B cell (primary cell): Measurements from ENCODE around the gene APOL6. TPM values are rescaled to one million over a fixed set of nuclear protein-coding genes. Genes with fewer than 3 reads are reported as not detected.

Experiments used
- ATAC-seq: fragments of 200-7000 bp; cut with Tn5 transposase; one replicate; pipeline ENCODE4 v1.10.0; 2021; ENCODE audit warnings: low read depth, mild to moderate bottlenecking, moderate number of reproducible peaks, moderate library complexity
- CTCF ChIA-PET: fragments of 350-600 bp; sonication (Branson Sonifier 250); formaldehyde crosslinking; loops from one replicate; lab custom pipeline; 2021; ENCODE audit warnings: antibody characterized with exemption, inconsistent platforms; lab: Charles Lee
- POLR2A ChIA-PET: fragments of 350-600 bp; sonication (Branson Sonifier 250); formaldehyde crosslinking; loops from one replicate; lab custom pipeline; 2021; ENCODE audit warnings: antibody characterized with exemption; lab: Charles Lee
- DNase-seq: peaks from one replicate; pipeline ENCODE4 v3.0.0; 2013
- H2AFZ ChIP-seq: 2 replicates; pipeline ENCODE4 v1.6.1; 2012; ENCODE audit warnings: mild to moderate bottlenecking, low read depth, low read length; ENCODE audit not compliant: insufficient read depth, poor library complexity, severe bottlenecking
- H3K27ac ChIP-seq, 2 donors: 1 replicate in 1 of 2; 2 replicates in 1 of 2; pipeline ENCODE4 v1.5.1; 2012 to 2013; ENCODE audit warnings: low read length in 2 of 2, mild to moderate bottlenecking in 2 of 2, moderate library complexity in 1 of 2
- H3K27me3 ChIP-seq, 4 experiments: fragments of 200-600 bp in 1 of 4; sonication (generic) in 1 of 4; replicated peaks in 1 of 4; 1 replicate in 2 of 4; 2 replicates in 2 of 4; pipeline versions ENCODE4 v1.6.1 to v1.7.0; 2013 to 2016; ENCODE audit warnings: low read length in 3 of 4, mild to moderate bottlenecking in 2 of 4, mixed read lengths in 1 of 4, moderate library complexity in 1 of 4; ENCODE audit not compliant: insufficient read depth in 4 of 4, control insufficient read depth in 3 of 4; ENCODE audit errors: control extremely low read depth in 1 of 4
- H3K36me3 ChIP-seq, 2 experiments: replicated peaks in 1 of 2; 1 replicate in 1 of 2; 2 replicates in 1 of 2; pipeline versions ENCODE4 v1.6.1 to v1.7.1; 2013; ENCODE audit warnings: low read length in 1 of 2; ENCODE audit not compliant: insufficient read depth in 2 of 2, control insufficient read depth in 1 of 2; ENCODE audit errors: control extremely low read depth in 1 of 2, extremely low read depth in 1 of 2
- H3K4me1 ChIP-seq, 2 donors: fragments of 200-600 bp in 1 of 2; sonication (generic) in 1 of 2; 1 replicate in 1 of 2; 2 replicates in 1 of 2; pipeline versions ENCODE4 v1.5.1 to v1.6.1; 2013 to 2017; ENCODE audit warnings: low read length in 2 of 2; ENCODE audit not compliant: control insufficient read depth in 2 of 2, insufficient read depth in 2 of 2
- H3K4me2 ChIP-seq: replicated peaks from 2 replicates; pipeline ENCODE3; 2012; ENCODE audit warnings: mild to moderate bottlenecking, low read depth, low read length; ENCODE audit not compliant: poor library complexity, severe bottlenecking
- H3K4me3 ChIP-seq, 5 experiments: fragments of 200-600 bp in 1 of 5; sonication (generic) in 1 of 5; 1 replicate in 3 of 5; 2 replicates in 2 of 5; pipeline versions ENCODE4 v1.5.1 to v1.7.0; 2011 to 2016; ENCODE audit warnings: low read length in 4 of 5, mild to moderate bottlenecking in 4 of 5, low read depth in 2 of 5, control low read depth in 1 of 5, moderate library complexity in 1 of 5; ENCODE audit not compliant: insufficient read depth in 1 of 5; ENCODE audit errors: control extremely low read depth in 1 of 5, extremely low read depth in 1 of 5
- H3K79me2 ChIP-seq: fragments of 200-600 bp; sonication (generic); one replicate; pipeline ENCODE4 v1.6.0; 2016; ENCODE audit warnings: low read length; ENCODE audit not compliant: control insufficient read depth, insufficient read depth
- H3K9ac ChIP-seq: fragments of 200-600 bp; sonication (generic); 2 replicates; pipeline ENCODE4 v1.6.1; 2017; ENCODE audit warnings: mild to moderate bottlenecking, low read length, moderate library complexity
- H3K9me3 ChIP-seq, 3 donors: one replicate each; pipeline versions ENCODE4 v1.6.1 to v1.7.1; 2013; ENCODE audit warnings: low read length in 2 of 3; ENCODE audit not compliant: control insufficient read depth in 2 of 3, insufficient read depth in 1 of 3; ENCODE audit errors: control extremely low read depth in 1 of 3
- H4K20me1 ChIP-seq: 2 replicates; pipeline ENCODE4 v1.6.0; 2012; ENCODE audit warnings: mild to moderate bottlenecking, low read length; ENCODE audit not compliant: insufficient read depth, control insufficient read depth, poor library complexity, severe bottlenecking
- H3K27ac Mint-ChIP-seq: one replicate; pipeline ENCODE4 v1.8.0; 2021; ENCODE audit warnings: mixed read lengths
- H3K27me3 Mint-ChIP-seq: one replicate; pipeline ENCODE4 v1.8.0; 2021; ENCODE audit warnings: mixed read lengths
- H3K4me1 Mint-ChIP-seq: one replicate; pipeline ENCODE4 v1.8.0; 2021; ENCODE audit warnings: mixed read lengths
- H3K4me3 Mint-ChIP-seq: one replicate; pipeline ENCODE4 v1.8.0; 2021; ENCODE audit warnings: mixed read lengths
- H3K9me3 Mint-ChIP-seq: one replicate; pipeline ENCODE4 v1.8.0; 2022; ENCODE audit warnings: mixed read lengths; ENCODE audit not compliant: insufficient read depth
- EZH2 ChIP-seq: IDR thresholded peaks from 2 replicates; pipeline ENCODE4 v1.6.1; 2012; ENCODE audit warnings: borderline replicate concordance, low read depth, mild to moderate bottlenecking, moderate library complexity, low read length; ENCODE audit not compliant: insufficient read depth, poor library complexity, severe bottlenecking
- WGBS: methylation state at CpG from one replicate; pipeline ENCODE4 v1.1.5; 2013; ENCODE audit warnings: missing lambda C conversion rate; ENCODE audit not compliant: insufficient coverage; 5-methylcytosine and 5-hydroxymethylcytosine counted together
- intact Hi-C: fragments of 100-400 bp; cut with micrococcal nuclease; formaldehyde crosslinking; loops from one replicate; pipeline ENCODE4 v1.10.0; 2022
- polyA plus RNA-seq: library from polyadenylated mRNA; depleted of rRNA; stranded (reverse); fragments of >200 nt; gene quantifications from 2 replicates; pipeline ENCODE4 v1.2.3, GENCODE V29; 2012
- total RNA-seq, 2 donors: library from RNA; stranded (reverse); fragments of 120-200 nt in 1 of 2; gene quantifications; 1 replicate in 1 of 2; 2 replicates in 1 of 2; pipeline versions ENCODE4 v1.2.3 to v1.2.4, GENCODE V29; 2013 to 2022
- TF ChIP-seq, protein P1 (sequence below): fragments of 200-600 bp; IDR thresholded peaks from one replicate; pipeline ENCODE4 v1.8.0; 2022; ENCODE audit warnings: antibody characterized with exemption, mild to moderate bottlenecking

Gene APOL6
- total and polyA plus RNA-seq, 2 donors (not counting 1 experiment from before 2014, with no cell fraction given) = 2.3 to 7.0 TPM

GRCh38 chr22:35632935-35633334, 15.3 kb upstream of the APOL6 start:
- DNase-seq = no peak
- ChIA-PET POLR2A (no interaction called here), CTCF (no interaction called here)

DNA sequence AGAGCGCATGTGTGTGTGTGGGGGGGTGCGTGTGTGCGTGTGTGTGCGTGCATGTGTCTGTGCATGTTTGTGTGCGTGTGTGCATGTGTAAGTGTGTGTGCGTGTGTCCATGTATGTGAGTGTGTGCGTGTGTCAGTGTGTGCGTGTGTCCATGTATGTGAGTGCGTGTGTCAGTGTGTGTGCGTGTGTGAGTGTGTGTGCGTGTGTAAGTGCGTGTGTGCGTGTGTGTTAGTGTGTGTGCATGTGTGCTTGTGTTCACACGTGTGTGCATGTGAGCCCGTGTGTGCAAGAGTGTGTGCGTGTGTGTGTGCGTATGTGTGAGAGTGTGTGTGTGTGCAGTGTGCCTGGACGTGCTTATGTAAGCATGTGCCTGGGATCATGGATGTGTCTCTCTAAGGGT, 14.7 kb upstream of the APOL6 start:
- Histone ChIP-seq H3K4me3 (no peak overlapping the region), H4K20me1 (no peaks in the 10 kb centered on the region), H3K27me3 (peaks cover 0 to 11% (median 1%) of the 10 kb centered on the region in 4 experiments), H3K79me2 (no peaks in the 10 kb centered on the region), H3K9me3 (no peaks in the 10 kb centered on the region), H3K27ac (no peak overlapping the region), H3K9ac (no peak overlapping the region), H3K4me2 (no peak overlapping the region), H3K4me1 (no peaks in the 10 kb centered on the region), H2AFZ (no peak overlapping the region), H3K36me3 (no peaks in the 10 kb centered on the region)
- DNase-seq (no peak), ATAC-seq (no peak)
- peaks cover 39% of the 10 kb centered on the region for H3K27me3 Mint-ChIP-seq
- H3K9me3 Mint-ChIP-seq = no peaks in the 10 kb centered on the region
- CTCF ChIA-PET = no interaction called here
- WGBS = 97% methylated on average over 18 of the region's 18 CpGs
- POLR2A ChIA-PET = no interaction called here
- H3K4me1 Mint-ChIP-seq = peaks cover 3% of the 10 kb centered on the region
- intact Hi-C loops = no loop called here
- no peak overlapping the region for H3K27ac Mint-ChIP-seq
- no peak for TF ChIP-seq EZH2
- TF ChIP-seq, protein P1, sequence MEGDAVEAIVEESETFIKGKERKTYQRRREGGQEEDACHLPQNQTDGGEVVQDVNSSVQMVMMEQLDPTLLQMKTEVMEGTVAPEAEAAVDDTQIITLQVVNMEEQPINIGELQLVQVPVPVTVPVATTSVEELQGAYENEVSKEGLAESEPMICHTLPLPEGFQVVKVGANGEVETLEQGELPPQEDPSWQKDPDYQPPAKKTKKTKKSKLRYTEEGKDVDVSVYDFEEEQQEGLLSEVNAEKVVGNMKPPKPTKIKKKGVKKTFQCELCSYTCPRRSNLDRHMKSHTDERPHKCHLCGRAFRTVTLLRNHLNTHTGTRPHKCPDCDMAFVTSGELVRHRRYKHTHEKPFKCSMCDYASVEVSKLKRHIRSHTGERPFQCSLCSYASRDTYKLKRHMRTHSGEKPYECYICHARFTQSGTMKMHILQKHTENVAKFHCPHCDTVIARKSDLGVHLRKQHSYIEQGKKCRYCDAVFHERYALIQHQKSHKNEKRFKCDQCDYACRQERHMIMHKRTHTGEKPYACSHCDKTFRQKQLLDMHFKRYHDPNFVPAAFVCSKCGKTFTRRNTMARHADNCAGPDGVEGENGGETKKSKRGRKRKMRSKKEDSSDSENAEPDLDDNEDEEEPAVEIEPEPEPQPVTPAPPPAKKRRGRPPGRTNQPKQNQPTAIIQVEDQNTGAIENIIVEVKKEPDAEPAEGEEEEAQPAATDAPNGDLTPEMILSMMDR = no peak
- H3K4me3 Mint-ChIP-seq = no peak overlapping the region

More at GRCh38 chr22:35632935-35633334, 15.3 kb upstream of the APOL6 start:
- H3K9me3 Mint-ChIP-seq = no peaks in the 10 kb centered on the region
- H3K4me1 ChIP-seq = no peaks in the 10 kb centered on the region
- H3K27me3 Mint-ChIP-seq = peaks cover 37% of the 10 kb centered on the region
- ATAC-seq = no peak
- no peak overlapping the region for H3K27ac Mint-ChIP-seq
- no peaks in the 10 kb centered on the region for H3K36me3 ChIP-seq
- H4K20me1 ChIP-seq = no peaks in the 10 kb centered on the region
- H3K9me3 ChIP-seq = no peaks in the 10 kb centered on the region
- peaks cover 0 to 12% (median 1%) of the 10 kb centered on the region in 4 experiments for H3K27me3 ChIP-seq
- no CpG with 5 or more reads among the region's 3 CpGs for WGBS
- peaks cover 3% of the 10 kb centered on the region for H3K4me1 Mint-ChIP-seq
- no peaks in the 10 kb centered on the region for H3K79me2 ChIP-seq
- no peak overlapping the region for H3K4me3 Mint-ChIP-seq
- H3K27ac ChIP-seq = no peak overlapping the region
- no peak overlapping the region for H2AFZ ChIP-seq
- no peak overlapping the region for H3K4me3 ChIP-seq
- TF ChIP-seq, protein P1 = no peak
- no peak for TF ChIP-seq EZH2
- intact Hi-C loops = no loop called here
- H3K9ac ChIP-seq = no peak overlapping the region
- no peak overlapping the region for H3K4me2 ChIP-seq
